PC-3 (cell line): ENCODE data around the gene FAHD1.

ENCODE experiments used
- CTCF ChIP-seq: fragments of 300-600 bp; sonication (generic); conservative IDR thresholded peaks from 2 replicates; pipeline ENCODE4 v1.5.1; 2017; ENCODE audit warnings: antibody characterized with exemption, low read depth, mild to moderate bottlenecking, low read length
- EZH2 ChIP-seq: fragments of 300-600 bp; sonication (generic); IDR thresholded peaks from one replicate; pipeline ENCODE4 v1.6.1; 2017; ENCODE audit warnings: antibody characterized with exemption, mild to moderate bottlenecking, low read length; ENCODE audit not compliant: unreplicated experiment

GRCh38 chr16:1828645-1829410 is 1.8 kb downstream of the FAHD1 start:
- TF ChIP-seq CTCF, result no peak
- TF ChIP-seq EZH2, result no peak
